RCC 7860 (cell line): ENCODE measurements around the gene MBTD1.
"Not testable (repeated sequence)": the region's sequence is repeated elsewhere in the genome, so short reads cannot be mapped to it uniquely, and the experiment has no call there.

ENCODE experiments used
- DNase-seq: peaks from one replicate; pipeline ENCODE4 v3.0.0-alpha.2; 2015; ENCODE audit warnings: low spot score
- FAIRE-seq: peaks from 2 replicates; lab custom pipeline; 2012; peaks lifted over from hg19 to GRCh38; lab: Jason Lieb, UNC

Gene MBTD1

DNA sequence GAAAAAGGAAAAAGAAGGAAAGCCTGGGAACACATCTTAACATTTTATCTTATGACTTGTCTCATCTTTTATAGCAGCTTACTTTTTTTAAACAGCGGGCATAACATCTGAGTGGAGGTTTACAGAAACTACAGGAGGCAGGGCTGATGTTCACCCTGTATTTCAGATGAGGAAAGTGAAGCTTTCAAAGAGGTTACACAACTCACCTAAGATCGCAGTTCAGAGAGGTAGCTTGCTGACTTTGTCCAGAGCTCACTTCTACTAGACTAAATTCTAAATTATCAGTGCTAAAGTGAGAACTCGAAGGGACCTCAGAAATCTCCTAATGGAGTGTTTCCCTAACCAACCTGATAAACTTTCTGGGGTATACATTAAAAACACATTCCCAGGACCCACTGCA is 3.7 kb downstream of the MBTD1 start:
- no peak for DNase-seq
- no peak for FAIRE-seq

DNA sequence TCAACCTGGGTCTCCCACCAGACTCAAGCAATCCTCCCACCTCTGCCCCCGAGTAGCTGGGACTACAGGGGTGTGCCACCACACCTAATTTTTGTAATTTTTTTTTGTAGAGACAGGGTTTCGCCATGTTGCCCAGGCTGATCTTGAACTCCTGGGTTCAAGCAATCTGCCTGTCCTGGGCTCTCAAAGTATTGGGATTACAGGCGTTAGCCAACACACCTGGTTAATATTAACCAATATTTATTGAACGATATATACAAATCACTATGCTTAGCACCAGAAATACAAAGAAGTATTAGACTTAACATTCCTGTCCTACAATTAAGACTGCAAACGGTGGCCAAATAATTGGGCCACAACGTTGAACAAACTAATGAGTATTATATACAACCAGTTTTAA is 4.2 kb downstream of the MBTD1 start:
- FAIRE-seq (no peak), DNase-seq (no peak)

DNA sequence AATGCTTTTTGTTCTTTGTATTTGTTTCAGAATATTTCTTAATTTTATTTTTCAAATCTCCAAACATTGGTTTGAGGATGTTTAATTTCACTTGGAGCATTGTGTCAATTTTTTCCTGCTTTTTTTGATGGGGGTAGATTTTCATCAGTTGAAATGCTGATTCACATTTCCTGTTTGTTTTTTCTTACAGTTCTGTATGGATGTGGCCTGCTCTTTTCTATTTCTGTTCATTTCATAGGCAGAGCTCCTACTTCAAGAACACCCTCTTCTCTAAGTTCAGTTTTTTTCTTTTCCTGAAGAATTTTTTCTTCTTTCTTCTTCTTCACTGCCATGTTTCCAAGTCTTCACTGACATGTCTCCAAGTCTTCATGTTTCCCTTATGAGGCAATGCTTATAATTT is 8.8 kb downstream of the MBTD1 start:
- DNase-seq (no peak), FAIRE-seq (no peak)

DNA sequence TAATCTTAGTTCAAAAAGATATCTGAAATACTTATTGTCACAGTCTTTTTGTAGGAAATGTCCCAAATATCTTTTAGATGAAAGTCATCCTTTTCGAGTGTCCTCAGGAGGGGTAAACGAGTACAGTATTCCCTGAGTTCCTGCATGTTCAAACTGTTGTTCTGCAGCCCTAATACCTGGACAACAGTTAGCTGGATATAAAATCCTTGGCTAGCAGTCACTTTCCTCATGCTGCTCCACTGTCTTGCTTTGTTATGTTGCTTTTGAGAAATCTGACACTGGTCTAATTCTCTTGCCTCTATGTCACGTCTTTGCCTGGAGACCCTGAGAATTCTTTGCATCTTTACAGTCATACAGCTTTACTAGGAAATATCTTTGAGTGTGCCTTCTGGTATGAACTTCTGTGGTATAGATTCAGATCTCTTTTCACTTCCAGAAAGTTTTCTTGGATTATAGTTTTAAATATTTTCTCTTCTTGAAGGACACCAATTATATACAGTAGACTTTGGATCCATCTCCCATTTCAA is 9.5 kb downstream of the MBTD1 start:
- DNase-seq (no peak), FAIRE-seq (no peak)

DNA sequence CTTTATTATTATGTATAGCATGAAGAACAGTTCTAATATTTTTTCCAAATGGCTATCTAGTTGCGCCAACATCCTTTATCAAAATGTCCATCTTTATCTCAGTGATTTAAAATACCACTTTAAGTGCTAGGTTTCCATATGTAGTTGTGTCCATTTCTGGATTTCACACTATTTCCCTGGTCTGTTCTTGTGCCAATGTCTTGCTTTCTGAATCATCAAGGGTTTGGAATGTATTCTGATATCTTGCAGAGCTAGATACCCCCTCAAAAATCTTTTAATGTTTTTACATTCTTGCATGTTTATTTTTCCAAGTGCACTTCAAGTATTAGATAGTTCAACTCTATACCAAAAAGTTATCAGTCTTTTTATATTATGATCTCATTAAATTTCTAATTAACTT is 14.3 kb downstream of the MBTD1 start:
- DNase-seq = no peak

DNA sequence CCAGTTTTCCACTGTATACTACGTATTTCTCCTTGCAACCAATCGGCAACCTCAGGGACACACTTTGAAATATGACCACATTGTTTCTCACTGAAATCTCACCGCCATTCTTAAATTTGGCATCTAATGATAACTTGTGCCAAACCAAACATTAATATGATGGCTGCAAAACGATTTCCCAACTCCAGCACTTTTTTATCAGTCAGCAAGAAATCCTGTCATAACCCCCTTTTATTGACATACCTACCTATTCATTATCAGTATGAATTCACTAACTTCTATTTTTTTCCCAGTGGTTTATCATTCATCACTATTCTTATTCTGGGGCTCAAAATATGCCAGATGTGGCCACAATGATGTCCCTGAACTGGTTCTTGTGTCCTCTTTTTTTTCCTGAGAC is 15.8 kb downstream of the MBTD1 start:
- FAIRE-seq (no peak), DNase-seq (no peak)

More for the DNA sequence above, 14.3 kb downstream of the MBTD1 start:
- no peak for FAIRE-seq

DNA sequence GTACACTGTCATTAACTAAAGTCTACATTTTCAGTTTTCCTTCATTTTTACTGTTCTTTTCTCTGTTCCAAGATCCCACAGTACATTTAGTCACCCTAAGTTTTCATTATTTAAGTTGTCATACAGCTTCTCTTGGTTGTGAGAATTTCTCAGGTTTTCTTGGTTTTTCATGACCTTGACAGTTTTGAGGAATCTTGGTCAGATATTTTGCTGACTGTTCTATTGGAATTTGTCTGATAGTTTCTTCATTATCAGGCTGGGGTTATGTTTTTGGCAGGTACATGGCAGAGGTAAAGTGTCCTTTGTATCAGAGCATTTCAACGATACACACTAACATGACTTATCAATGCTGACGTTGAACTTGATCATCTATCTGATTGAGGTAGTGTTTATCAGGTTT is 19.6 kb downstream of the MBTD1 start:
- FAIRE-seq = no peak
- DNase-seq = no peak

DNA sequence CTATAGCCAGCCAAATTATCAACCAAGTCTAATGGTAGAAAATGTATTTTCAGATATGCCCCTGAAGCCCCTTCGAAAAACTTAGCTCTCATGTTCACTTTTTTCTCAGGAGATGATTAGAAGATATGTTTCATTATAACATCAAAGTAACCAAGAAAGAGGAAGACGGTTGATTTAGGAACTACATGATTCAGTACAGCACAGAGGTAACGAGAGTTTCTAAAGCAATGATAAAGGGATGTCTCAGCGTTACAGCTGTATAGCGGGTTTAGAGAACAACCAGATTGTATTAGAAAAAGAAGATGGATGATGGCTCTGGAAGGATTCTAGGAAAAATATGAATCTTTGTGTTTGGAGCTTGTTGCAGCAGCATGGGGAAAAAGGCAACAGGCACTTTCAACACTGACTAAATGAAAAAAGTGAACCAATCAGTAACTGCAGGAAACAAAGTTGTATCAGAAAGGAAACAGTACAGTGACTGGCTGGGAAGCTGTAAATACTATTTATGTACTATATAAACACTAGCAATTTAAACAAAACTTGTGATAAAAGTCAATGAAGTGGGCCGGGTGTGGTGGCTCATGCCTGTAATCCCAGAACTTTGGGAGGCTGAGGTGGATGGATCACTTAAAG is 21.5 kb downstream of the MBTD1 start:
- no peak for FAIRE-seq
- no peak for DNase-seq

DNA sequence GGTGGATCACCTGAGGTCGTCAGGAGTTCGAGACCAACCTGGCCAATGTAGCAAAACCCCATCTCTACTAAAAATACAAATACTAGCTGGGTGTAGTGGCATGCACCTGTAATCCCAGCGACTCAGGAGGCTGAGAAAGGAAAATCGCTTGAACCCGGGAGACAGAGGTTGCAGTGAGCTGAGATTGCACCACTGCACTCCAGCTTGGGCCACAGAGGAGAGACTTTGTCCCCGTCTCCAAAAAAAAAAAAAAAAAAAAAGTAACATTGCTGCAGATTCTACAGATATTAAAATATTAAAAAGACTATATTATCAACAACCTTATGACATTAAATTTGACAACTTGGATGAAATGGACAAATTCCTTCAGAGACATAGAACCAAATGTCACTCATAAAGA is 25.7 kb downstream of the MBTD1 start:
- FAIRE-seq = no peak
- no peak for DNase-seq

DNA sequence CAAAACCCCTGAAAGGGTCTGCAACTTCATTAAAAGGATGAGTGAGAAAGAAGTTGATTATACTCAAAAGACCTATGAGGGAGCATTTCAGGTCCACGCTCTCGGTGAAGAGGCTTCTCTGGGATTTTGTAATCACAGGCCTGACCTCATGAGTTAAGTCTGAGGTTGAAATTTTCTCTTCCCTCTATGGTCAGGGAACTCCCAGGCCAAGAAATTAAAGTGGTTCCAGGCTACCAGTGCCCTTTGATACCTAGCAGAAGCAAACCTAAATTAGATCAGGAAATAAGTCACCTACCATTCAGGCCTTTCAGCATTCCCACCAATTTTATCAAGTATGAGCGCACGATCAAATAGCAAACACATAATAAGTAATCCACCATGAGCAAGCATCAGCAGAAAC is 27.9 kb downstream of the MBTD1 start:
- DNase-seq (no peak), FAIRE-seq (no peak)

DNA sequence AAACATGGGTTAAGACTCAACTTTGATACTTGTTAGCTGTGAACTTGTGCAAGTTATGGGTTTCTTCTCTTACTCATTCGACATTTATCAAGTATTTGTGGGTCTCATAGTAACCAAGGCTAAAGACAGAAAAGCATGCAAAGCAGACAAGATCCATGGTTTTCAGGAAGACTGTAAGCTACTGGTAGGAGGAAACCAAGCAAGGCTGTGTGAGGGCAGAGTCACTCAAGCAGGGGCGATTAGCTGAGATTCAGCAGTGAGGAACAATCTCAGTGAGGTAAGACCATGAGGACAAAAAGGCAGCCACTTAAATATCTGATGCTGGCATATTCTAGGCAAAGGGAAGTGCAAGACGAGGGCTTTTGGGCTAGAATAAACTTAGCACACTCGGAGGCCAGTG is 29.5 kb downstream of the MBTD1 start:
- DNase-seq (no peak), FAIRE-seq (no peak)

DNA sequence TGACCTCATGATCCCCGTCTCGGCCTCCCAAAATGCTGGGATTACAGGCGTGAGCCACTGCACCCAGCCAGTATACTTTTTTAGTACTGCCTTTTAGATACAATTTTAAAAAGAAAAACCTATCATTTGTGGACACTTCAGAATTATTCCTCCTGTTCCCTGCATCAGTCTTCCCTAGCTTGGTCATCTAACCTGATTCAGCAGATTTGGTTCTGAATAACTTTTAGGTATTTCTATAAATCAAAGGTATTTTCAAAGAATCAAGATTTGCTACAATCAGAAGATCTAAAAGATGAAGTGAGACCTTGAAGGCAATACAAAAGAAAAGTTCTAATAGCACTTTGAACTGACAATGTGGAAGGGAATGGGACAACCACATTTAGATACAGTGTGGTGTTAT is 30.0 kb downstream of the MBTD1 start:
- DNase-seq (no peak), FAIRE-seq (no peak)

DNA sequence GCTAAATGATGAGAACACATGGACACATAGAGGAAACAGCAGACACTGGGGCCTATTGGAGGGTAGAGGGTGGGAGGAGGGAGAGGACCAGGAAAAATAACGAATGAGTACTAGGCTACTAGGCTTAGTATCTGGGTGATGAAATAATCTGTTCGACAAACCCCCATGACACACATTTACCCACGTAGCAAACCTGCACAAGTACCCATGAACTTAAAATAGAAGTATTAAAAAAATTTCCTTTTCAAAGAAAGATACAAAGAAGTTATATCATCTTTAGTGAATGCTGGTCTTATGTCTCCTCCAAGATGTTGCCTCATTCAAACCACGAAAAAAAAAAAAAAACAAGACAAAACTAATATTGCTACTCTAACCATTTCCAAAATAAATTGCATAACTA is 31.7 kb downstream of the MBTD1 start:
- DNase-seq = no peak
- no peak for FAIRE-seq

DNA sequence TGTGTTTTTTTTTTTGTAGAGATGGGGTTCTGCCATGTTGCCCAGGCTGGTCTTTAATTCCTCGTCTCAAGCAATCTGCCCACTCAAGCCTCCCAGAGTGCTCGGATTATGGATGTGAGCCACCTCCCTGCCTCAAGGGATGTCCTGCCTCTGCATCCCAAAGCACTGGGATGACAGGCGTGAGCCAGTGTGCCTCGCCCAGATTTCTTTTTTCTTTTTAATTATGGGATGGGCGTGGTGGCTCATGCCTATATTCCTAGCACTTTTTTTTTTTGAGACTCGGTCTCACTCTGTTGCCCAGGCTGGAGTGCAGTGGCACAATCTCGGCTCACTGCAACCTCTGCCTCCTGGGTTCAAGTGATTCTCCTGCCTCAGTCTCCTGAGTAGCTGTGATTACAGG is 34.3 kb downstream of the MBTD1 start:
- DNase-seq, FAIRE-seq: not testable (repeated sequence)

DNA sequence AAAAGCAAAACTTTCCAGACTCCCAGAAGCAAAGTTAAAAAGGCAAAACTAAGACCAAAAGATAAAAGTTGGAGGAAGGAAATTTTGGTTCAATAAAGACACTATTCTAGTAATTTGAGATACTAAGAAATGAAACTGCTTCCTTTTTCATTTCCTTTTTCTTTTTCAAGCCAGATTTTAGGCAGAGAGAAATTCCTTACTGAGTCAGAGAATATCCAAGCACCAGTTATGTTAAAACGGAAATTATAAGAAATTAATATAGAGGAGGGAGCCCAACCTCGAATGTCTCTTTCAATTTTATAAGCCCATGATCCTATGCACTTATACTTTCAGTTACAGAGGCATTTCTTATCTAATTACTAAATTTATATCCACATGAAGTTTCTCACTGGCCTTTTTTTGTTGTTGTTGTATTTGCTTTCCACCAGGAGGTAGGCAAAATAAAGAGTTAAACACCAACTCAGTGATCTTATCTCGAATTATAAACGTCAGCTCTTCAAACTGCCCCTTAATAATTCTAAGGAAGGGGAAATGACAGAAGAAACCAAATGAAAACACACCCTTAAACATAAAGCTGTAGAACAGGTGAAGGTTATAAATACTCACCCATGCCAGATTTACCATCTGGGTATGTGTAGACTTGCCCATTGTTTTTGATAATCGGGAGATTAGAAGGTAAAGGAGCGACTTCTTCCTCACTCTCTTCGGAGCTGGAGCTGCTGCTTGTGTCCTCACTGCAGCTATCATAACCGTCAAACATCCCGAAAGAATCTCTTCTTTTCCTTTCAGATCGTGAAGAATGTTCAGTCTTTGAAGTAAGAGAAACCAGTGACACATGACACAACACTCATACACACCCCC is 35.2 kb downstream of the MBTD1 start:
- FAIRE-seq = no peak
- DNase-seq = no peak

DNA sequence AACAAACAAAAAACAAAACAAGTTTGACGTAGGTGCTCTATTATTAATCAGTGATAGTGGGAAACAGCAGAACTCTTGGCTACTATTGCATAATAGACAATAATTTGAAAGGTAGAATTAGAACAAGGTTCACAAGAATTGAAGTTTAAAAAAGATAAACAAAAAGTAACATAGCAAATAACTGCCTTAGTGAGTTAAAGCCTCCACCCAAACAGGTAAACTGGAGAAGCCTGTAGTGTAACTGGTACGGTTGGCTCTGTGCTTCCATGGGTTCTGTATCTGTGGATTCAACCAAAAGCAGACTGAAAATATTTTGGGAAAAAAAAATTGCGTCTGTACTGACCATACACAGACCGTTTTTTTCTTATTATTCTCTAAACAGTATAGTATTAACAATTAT is 38.5 kb downstream of the MBTD1 start:
- no peak for FAIRE-seq
- DNase-seq = no peak

DNA sequence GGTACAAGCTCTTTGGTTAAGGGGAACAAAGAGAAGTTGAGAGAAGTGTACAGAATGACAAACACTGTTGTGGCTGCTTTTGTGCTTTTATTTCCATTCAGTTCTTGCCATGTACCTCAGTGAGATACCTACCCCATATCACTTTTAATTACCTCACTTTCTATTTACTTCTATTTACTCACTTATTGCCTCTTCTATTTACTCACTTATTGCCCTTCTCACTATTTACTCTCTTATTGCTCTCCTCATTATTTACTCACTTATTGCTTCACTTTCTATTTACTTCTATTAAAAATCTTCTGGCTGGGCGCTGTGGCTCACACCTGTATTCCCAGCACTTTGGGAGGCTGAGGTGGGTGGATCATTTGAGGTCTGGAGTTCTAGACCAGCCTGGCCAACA is 41.9 kb downstream of the MBTD1 start:
- FAIRE-seq (no peak), DNase-seq (no peak)

DNA sequence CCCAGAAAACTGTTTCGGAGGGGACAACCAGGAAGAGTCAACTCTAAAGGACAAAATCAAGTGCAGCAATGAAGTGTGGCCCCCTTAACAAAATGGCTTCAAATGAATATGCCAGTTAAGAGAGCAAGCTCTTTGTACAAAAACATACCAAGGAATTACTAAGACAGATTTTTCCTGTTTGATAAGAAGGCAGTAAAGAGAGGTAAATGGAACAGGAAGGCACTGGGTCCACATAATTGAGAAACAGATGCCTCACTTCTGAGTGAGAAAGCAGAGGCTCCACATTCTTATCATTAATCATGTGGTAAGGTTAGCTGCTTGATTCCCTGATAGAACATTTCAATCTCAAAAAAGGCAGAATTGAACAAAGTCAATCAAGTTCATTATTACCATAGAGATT is 44.9 kb downstream of the MBTD1 start:
- FAIRE-seq (no peak), DNase-seq (no peak)

DNA sequence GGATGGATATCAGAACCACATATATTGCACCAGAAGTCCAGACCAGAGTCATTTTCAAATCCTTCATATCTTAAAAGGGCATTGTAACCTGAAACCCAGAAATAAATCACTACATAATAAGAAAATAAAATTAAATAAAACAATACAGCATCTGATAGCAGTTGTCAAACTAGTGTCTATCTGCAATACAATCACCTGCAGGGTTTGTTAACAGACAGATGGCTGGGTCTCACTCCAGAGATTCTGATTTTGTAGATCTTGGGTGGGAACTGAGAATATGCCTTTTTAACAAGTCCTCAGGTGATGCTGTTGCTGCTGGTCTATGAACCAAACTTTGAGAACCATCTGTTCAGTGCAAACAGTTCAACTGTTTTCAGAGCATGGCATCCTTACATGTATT is 56.0 kb downstream of the MBTD1 start:
- FAIRE-seq (no peak), DNase-seq (no peak)

DNA sequence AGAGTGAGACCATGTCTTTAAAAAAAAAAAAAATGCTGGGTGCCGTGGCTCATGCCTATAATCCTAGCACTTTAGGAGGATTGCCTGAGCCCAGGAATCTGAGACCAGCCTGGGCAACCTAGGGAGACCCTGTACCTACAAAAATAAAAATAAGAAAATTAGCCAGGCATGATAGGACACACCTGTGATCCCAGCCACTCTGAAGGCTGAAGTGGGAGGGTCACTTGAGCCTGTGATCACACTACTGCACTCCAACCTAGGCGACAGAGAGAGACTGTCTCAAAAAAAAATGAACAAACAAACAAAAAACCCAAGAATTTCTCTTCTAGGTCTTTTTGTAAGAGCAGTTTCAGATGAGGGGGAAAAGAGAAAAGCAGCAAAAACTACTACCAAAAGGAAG is 59.0 kb downstream of the MBTD1 start:
- FAIRE-seq (no peak), DNase-seq (no peak)

DNA sequence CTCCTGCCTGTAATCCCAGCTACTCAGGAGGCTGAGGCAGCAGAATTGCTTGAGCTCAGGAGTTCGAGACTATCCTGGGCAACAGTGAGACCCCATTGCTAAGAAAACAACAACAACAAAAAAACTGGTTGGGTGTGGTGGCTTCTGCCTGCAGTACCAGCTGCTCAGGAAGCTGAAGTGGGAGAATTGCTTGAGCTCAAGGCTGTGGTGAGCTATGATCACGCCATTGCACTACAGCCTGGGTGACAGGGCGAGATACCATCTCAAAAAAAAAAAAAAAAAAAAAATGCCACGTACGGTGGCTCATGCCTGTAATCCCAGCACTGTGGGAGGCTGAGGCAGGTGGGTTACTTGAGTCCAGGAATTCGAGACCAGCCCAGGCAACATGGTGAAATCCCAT is 59.6 kb downstream of the MBTD1 start:
- DNase-seq = no peak
- no peak for FAIRE-seq

DNA sequence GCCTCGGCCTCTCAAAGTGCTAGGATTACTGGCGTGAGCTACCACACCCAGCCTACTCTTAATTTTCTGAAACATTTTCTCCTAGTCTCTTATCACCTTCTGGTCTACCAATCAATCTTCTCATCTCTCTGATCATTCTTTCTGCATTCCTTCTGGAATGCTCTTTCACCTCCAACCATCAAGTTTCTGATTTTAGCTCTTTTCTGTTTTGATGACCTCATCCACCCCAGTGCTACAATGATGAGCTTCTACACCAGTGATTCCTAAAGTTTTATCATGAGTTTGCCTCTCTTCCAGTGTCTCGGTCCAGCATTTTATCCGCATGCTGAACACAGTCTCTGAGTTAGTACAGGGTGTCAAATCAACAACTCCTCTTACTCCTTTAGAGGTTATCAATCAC is 62.1 kb downstream of the MBTD1 start:
- DNase-seq (no peak), FAIRE-seq (no peak)
